Activated CD4-positive, alpha-beta memory T cell treated with anti-CD3 and anti-CD28 coated beads, Interleukin-2, amount 10 ng/mL, durations not matched to agents 7 days and 5 days (primary cell): Measurements from ENCODE around the gene PCDHGA1. TPM values are rescaled to one million over a fixed set of nuclear protein-coding genes. Genes with fewer than 3 reads are reported as not detected.
"Not testable (repeated sequence)": the region's sequence is repeated elsewhere in the genome, so short reads cannot be mapped to it uniquely, and the experiment has no call there.

Experiments
- CTCF ChIA-PET: fragments of 350-600 bp; sonication (Branson Sonifier 250); formaldehyde crosslinking; loops from one replicate; lab custom pipeline; 2021; ENCODE audit warnings: antibody characterized with exemption, inconsistent platforms; lab: Charles Lee
- POLR2A ChIA-PET: fragments of 350-600 bp; sonication (Branson Sonifier 250); formaldehyde crosslinking; loops from one replicate; lab custom pipeline; 2021; ENCODE audit warnings: antibody characterized with exemption; lab: Charles Lee
- DNase-seq: peaks from one replicate; pipeline ENCODE4 v3.0.0-alpha.2; 2020
- H3K27ac Mint-ChIP-seq: one replicate; pipeline ENCODE4 v1.8.0; 2021; ENCODE audit warnings: mild to moderate bottlenecking, mixed read lengths
- H3K27me3 Mint-ChIP-seq: one replicate; pipeline ENCODE4 v1.8.0; 2021; ENCODE audit warnings: mixed read lengths
- H3K36me3 Mint-ChIP-seq: one replicate; pipeline ENCODE4 v1.8.0; 2021; ENCODE audit warnings: low read depth, mixed read lengths
- H3K4me1 Mint-ChIP-seq: one replicate; pipeline ENCODE4 v1.8.0; 2021; ENCODE audit warnings: mixed read lengths
- H3K4me3 Mint-ChIP-seq: one replicate; pipeline ENCODE4 v1.8.0; 2021; ENCODE audit warnings: mild to moderate bottlenecking, mixed read lengths
- H3K9me3 Mint-ChIP-seq: one replicate; pipeline ENCODE4 v1.8.0; 2021; ENCODE audit warnings: mixed read lengths
- total RNA-seq, 2 experiments: library from RNA; stranded (reverse); gene quantifications; one replicate each; pipeline ENCODE4 v1.2.3, GENCODE V29; 2021

Gene PCDHGA1
- total RNA-seq, 2 experiments from 2014 or later = 0.05 TPM; not detected in 1

GRCh38 chr5:141427783-141428426 is 97.6 kb downstream of the PCDHGA1 start:
- peaks cover 13% of the 10 kb centered on the region for H3K36me3 Mint-ChIP-seq
- no peak overlapping the region for H3K27ac Mint-ChIP-seq
- no peak overlapping the region for H3K4me3 Mint-ChIP-seq
- no peak for DNase-seq
- H3K9me3 Mint-ChIP-seq = peaks cover 12% of the 10 kb centered on the region
- CTCF ChIA-PET = interaction anchor here (1.0 kb wide), 1 partner anchor 10 kb away, joined by 4 read pairs; no protein-coding TSS in a partner anchor
- H3K27me3 Mint-ChIP-seq = peaks cover 53% of the 10 kb centered on the region
- peaks cover 6% of the 10 kb centered on the region for H3K4me1 Mint-ChIP-seq
- POLR2A ChIA-PET = no interaction called here

- Mint-ChIP-seq H3K4me1 (peaks cover 6% of the 10 kb centered on the region), H3K4me3 (peak within 1 kb of the TSS; percentile 53), H3K27ac (peak within 1 kb of the TSS; percentile 41), H3K9me3 (peaks cover 13% of the 10 kb centered on the region), H3K36me3 (peaks cover 13% of the 10 kb centered on the region), H3K27me3 (peaks cover 42% of the 10 kb centered on the region)
- ChIA-PET CTCF (interaction anchor here (0.6 to 2.2 kb wide), 19 partner anchors 9 to 189 kb away, joined by 3 to 16 read pairs (median 4); partner anchors contain the start of genes DIAPH1, PCDHGA10, PCDHGA11 and PCDHGB6), POLR2A (interaction anchor here (0.7 to 1.1 kb wide), 3 partner anchors 9 to 32 kb away, joined by 3 read pairs; partner anchors contain the start of gene PCDHGA11)
- DNase-seq = no peak
Observed at GRCh38 chr5:141430332-141431113, 100.2 kb downstream of the PCDHGA1 start, which contains the start of gene PCDHGA12. PCDHGA12 (plus strand) TSS chr5:141430507; CDS start chr5:141430760, 253 bp downstream.

- peak overlapping the region; percentile 53 for H3K4me3 Mint-ChIP-seq
- CTCF ChIA-PET = interaction anchor here (0.6 to 2.2 kb wide), 11 partner anchors 10 to 133 kb away, joined by 3 to 16 read pairs (median 7); partner anchors contain the start of genes PCDHGA10, PCDHGA11, PCDHGB6 and PCDHGB7
- peaks cover 13% of the 10 kb centered on the region for H3K9me3 Mint-ChIP-seq
- POLR2A ChIA-PET = interaction anchor here (0.7 to 1.1 kb wide), 2 partner anchors 10 to 32 kb away, joined by 3 read pairs; partner anchors contain the start of gene PCDHGA11
- no peak overlapping the region for H3K27ac Mint-ChIP-seq
- H3K4me1 Mint-ChIP-seq = peaks cover 6% of the 10 kb centered on the region
- peaks cover 13% of the 10 kb centered on the region for H3K36me3 Mint-ChIP-seq
- DNase-seq = no peak
- H3K27me3 Mint-ChIP-seq = peaks cover 40% of the 10 kb centered on the region
Observed at GRCh38 chr5:141431286-141431685, 101.0 kb downstream of the PCDHGA1 start.

- Mint-ChIP-seq H3K36me3 (peaks cover 13% of the 10 kb centered on the region), H3K9me3 (peaks cover 13% of the 10 kb centered on the region), H3K27me3 (peaks cover 33% of the 10 kb centered on the region)
- POLR2A ChIA-PET, H3K4me1 Mint-ChIP-seq, H3K27ac Mint-ChIP-seq, CTCF ChIA-PET, H3K4me3 Mint-ChIP-seq, DNase-seq: not testable (repeated sequence)
Observed at GRCh38 chr5:141432308-141432707, 102.0 kb downstream of the PCDHGA1 start.

- POLR2A ChIA-PET, H3K4me3 Mint-ChIP-seq, H3K27ac Mint-ChIP-seq, H3K4me1 Mint-ChIP-seq, DNase-seq: not testable (repeated sequence)
- CTCF ChIA-PET = interaction anchor here (0.7 kb wide), 1 partner anchor 38 kb away, joined by 3 read pairs; no protein-coding TSS in a partner anchor
- peaks cover 13% of the 10 kb centered on the region for H3K9me3 Mint-ChIP-seq
- H3K36me3 Mint-ChIP-seq = peaks cover 13% of the 10 kb centered on the region
- peaks cover 33% of the 10 kb centered on the region for H3K27me3 Mint-ChIP-seq
Observed at GRCh38 chr5:141432726-141433125, 102.4 kb downstream of the PCDHGA1 start.

GRCh38 chr5:141434006-141434405 is 103.7 kb downstream of the PCDHGA1 start:
- DNase-seq = no peak
- H3K36me3 Mint-ChIP-seq = peaks cover 13% of the 10 kb centered on the region
- ChIA-PET CTCF (no interaction called here), POLR2A (no interaction called here)
- H3K27ac Mint-ChIP-seq = no peak overlapping the region
- H3K27me3 Mint-ChIP-seq = peaks cover 28% of the 10 kb centered on the region
- no peak overlapping the region for H3K4me3 Mint-ChIP-seq
- peaks cover 9% of the 10 kb centered on the region for H3K9me3 Mint-ChIP-seq
- H3K4me1 Mint-ChIP-seq = peaks cover 6% of the 10 kb centered on the region

- POLR2A ChIA-PET = no interaction called here
- peaks cover 4% of the 10 kb centered on the region for H3K9me3 Mint-ChIP-seq
- CTCF ChIA-PET = interaction anchor here (1.3 kb wide), 1 partner anchor 9 kb away, joined by 4 read pairs; no protein-coding TSS in a partner anchor
Observed at GRCh38 chr5:141437221-141437620, 106.9 kb downstream of the PCDHGA1 start.

GRCh38 chr5:141439411-141440141 is 109.3 kb downstream of the PCDHGA1 start:
- Mint-ChIP-seq H3K4me1 (no peaks in the 10 kb centered on the region), H3K36me3 (no peaks in the 10 kb centered on the region), H3K4me3 (no peak overlapping the region), H3K27ac (no peak overlapping the region), H3K27me3 (peaks cover 8% of the 10 kb centered on the region), H3K9me3 (peaks cover 2% of the 10 kb centered on the region)
- ChIA-PET POLR2A (interaction anchor here (0.9 to 1.0 kb wide), 2 partner anchors 10 to 12 kb away, joined by 3 read pairs; partner anchors contain the start of gene PCDHGA12), CTCF (no interaction called here)
- no peak for DNase-seq

More at GRCh38 chr5:141437221-141437620, 106.9 kb downstream of the PCDHGA1 start:
- Mint-ChIP-seq H3K27me3 (peaks cover 11% of the 10 kb centered on the region), H3K27ac (no peak overlapping the region), H3K4me3 (no peak overlapping the region), H3K4me1 (no peaks in the 10 kb centered on the region), H3K36me3 (no peaks in the 10 kb centered on the region)
- DNase-seq = no peak

GRCh38 chr5:141440341-141440740 is 110.0 kb downstream of the PCDHGA1 start:
- peaks cover 10% of the 10 kb centered on the region for H3K27me3 Mint-ChIP-seq
- H3K36me3 Mint-ChIP-seq = no peaks in the 10 kb centered on the region
- no peak for DNase-seq
- peaks cover 2% of the 10 kb centered on the region for H3K9me3 Mint-ChIP-seq
- no peaks in the 10 kb centered on the region for H3K4me1 Mint-ChIP-seq
- H3K27ac Mint-ChIP-seq = no peak overlapping the region
- H3K4me3 Mint-ChIP-seq = no peak overlapping the region
- ChIA-PET CTCF (no interaction called here), POLR2A (no interaction called here)

GRCh38 chr5:141441571-141442170 is 111.4 kb downstream of the PCDHGA1 start:
- ChIA-PET POLR2A (no interaction called here), CTCF (no interaction called here)
- no peaks in the 10 kb centered on the region for H3K4me1 Mint-ChIP-seq
- H3K27me3 Mint-ChIP-seq = peaks cover 8% of the 10 kb centered on the region
- no peak for DNase-seq
- no peak overlapping the region for H3K27ac Mint-ChIP-seq
- H3K36me3 Mint-ChIP-seq = no peaks in the 10 kb centered on the region
- peaks cover 2% of the 10 kb centered on the region for H3K9me3 Mint-ChIP-seq
- H3K4me3 Mint-ChIP-seq = no peak overlapping the region

- Mint-ChIP-seq H3K27me3 (peaks cover 2% of the 10 kb centered on the region), H3K4me1 (no peaks in the 10 kb centered on the region), H3K36me3 (no peaks in the 10 kb centered on the region), H3K27ac (no peak overlapping the region), H3K9me3 (no peaks in the 10 kb centered on the region), H3K4me3 (no peak overlapping the region)
- CTCF ChIA-PET = interaction anchor here (0.7 kb wide), 1 partner anchor 219 kb away, joined by 3 read pairs; no protein-coding TSS in a partner anchor
- POLR2A ChIA-PET = no interaction called here
- DNase-seq = no peak
Observed at GRCh38 chr5:141465351-141465750, 135.0 kb downstream of the PCDHGA1 start.
